ENCODE data around the gene HDAC5.
A peak's percentile ranks its signal among the peaks of the same experiment; 100 is the strongest.
"Not testable (repeated sequence)": the region's sequence is repeated elsewhere in the genome, so short reads cannot be mapped to it uniquely, and the experiment has no call there.

Gene HDAC5

DNA sequence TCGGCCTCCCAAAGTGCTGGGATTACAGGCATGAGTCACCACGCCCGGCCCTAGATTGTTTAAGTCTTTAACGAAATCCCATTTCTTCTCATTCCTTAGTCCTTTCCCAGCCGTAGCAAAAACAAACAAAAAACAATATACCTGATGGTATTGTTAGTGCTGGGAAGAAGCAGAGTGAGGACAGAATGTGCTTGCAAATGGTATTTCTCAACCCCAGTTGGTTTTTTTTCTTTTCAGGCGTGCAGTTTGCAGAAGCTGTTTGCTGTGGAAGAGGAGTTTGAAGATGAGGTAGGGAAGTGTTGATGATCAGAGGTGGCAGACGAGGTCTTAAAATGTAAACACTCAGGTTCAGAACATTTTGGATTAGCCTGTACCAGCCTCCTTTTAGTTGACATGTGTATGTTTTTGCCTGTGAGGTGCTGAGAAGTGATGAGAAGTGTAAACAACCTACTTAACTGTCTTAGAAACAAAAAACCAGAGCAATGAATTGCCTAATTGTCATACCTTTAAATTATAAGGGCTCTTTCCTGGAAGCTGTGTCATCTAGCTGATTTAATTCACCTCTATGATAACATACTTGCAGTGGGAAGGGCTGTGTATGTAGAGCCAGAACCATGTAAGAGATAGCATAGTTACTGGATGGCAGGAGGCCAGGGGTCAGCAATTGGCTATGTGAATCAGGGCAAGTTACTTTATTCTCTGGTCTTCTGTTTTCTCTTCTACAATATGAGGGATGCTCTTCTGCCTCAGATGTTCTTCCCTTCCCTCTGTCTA lies 21.7 kb upstream of the HDAC5 start:
- Histone ChIP-seq H3K36me3 (ENCODE audit: insufficient read depth, low read length) (peaks cover 50% of the 10 kb centered on the region), H4K20me1 (ENCODE audit: insufficient read depth, low read length) (peaks cover 16% of the 10 kb centered on the region), H2AFZ (ENCODE audit: low read depth, low read length) (no peak overlapping the region), H3K79me2 (ENCODE audit: insufficient read depth, low read length) (peaks cover 41% of the 10 kb centered on the region), H3K27ac (ENCODE audit: low read length) (no peak overlapping the region), H3K4me2 (ENCODE audit: insufficient read depth, low read length) (no peak overlapping the region), H3K4me1 (ENCODE audit: insufficient read depth, low read length) (peaks cover 22% of the 10 kb centered on the region), H3K9me3 (ENCODE audit: insufficient read depth, low read length, severe bottlenecking) (no peaks in the 10 kb centered on the region), H3K4me3 (ENCODE audit: low read depth in 1 of 2, low read length in 2 of 2) (no peak overlapping the region), H3K27me3 (ENCODE audit: insufficient read depth, low read length, poor library complexity) (no peaks in the 10 kb centered on the region), H3K9ac (ENCODE audit: low read depth, low read length) (no peak overlapping the region)
- no peak for DNase-seq
- no peak for ATAC-seq (ENCODE audit: insufficient read depth, low read depth)
- TF ChIP-seq, protein P1, sequence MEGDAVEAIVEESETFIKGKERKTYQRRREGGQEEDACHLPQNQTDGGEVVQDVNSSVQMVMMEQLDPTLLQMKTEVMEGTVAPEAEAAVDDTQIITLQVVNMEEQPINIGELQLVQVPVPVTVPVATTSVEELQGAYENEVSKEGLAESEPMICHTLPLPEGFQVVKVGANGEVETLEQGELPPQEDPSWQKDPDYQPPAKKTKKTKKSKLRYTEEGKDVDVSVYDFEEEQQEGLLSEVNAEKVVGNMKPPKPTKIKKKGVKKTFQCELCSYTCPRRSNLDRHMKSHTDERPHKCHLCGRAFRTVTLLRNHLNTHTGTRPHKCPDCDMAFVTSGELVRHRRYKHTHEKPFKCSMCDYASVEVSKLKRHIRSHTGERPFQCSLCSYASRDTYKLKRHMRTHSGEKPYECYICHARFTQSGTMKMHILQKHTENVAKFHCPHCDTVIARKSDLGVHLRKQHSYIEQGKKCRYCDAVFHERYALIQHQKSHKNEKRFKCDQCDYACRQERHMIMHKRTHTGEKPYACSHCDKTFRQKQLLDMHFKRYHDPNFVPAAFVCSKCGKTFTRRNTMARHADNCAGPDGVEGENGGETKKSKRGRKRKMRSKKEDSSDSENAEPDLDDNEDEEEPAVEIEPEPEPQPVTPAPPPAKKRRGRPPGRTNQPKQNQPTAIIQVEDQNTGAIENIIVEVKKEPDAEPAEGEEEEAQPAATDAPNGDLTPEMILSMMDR (IDR thresholded peaks at IDR 0.05; ENCODE audit: borderline replicate concordance, extremely low read depth, low read length, poor library complexity, severe bottlenecking), result no peak
- no peak for TF ChIP-seq EZH2 (IDR thresholded peaks at IDR 0.05; ENCODE audit: borderline replicate concordance, low read depth, low read length, severe bottlenecking)

DNA sequence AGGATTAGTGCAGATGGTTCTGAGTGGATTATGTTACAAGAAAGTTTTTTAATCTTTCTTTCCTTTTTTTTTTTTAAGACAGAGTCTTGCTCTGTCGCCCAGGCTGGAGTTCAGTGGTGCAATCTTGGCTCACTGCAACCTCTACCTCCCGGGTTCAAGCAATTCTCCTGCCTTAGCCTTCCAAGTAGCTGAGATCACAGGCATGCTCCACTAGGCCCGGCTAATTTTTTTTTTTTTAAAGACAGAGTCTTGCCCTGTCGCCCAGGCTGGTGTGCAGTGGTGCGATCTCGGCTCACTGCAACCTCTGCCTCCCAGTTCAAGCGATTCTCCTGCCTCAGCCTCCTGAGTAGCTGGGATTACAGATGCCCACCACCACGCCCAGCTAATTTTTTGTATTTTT lies 20.5 kb upstream of the HDAC5 start:
- Histone ChIP-seq H3K36me3 (ENCODE audit: insufficient read depth, low read length) (peaks cover 40% of the 10 kb centered on the region), H4K20me1 (ENCODE audit: insufficient read depth, low read length) (peaks cover 10% of the 10 kb centered on the region), H3K4me1 (ENCODE audit: insufficient read depth, low read length) (peaks cover 22% of the 10 kb centered on the region), H3K4me2 (ENCODE audit: insufficient read depth, low read length) (peak overlapping the region; percentile 4; the same call in 1 of the 2 replicates), H3K79me2 (ENCODE audit: insufficient read depth, low read length) (peaks cover 33% of the 10 kb centered on the region)
- not testable (repeated sequence) for H3K9ac ChIP-seq (ENCODE audit: low read depth, low read length); DNase-seq; H2AFZ ChIP-seq (ENCODE audit: low read depth, low read length); H3K27me3 ChIP-seq (ENCODE audit: insufficient read depth, low read length, poor library complexity); H3K9me3 ChIP-seq (ENCODE audit: insufficient read depth, low read length, severe bottlenecking); H3K27ac ChIP-seq (ENCODE audit: low read length); H3K4me3 ChIP-seq (ENCODE audit: low read depth in 1 of 2, low read length in 2 of 2); ATAC-seq (ENCODE audit: insufficient read depth, low read depth)

DNA sequence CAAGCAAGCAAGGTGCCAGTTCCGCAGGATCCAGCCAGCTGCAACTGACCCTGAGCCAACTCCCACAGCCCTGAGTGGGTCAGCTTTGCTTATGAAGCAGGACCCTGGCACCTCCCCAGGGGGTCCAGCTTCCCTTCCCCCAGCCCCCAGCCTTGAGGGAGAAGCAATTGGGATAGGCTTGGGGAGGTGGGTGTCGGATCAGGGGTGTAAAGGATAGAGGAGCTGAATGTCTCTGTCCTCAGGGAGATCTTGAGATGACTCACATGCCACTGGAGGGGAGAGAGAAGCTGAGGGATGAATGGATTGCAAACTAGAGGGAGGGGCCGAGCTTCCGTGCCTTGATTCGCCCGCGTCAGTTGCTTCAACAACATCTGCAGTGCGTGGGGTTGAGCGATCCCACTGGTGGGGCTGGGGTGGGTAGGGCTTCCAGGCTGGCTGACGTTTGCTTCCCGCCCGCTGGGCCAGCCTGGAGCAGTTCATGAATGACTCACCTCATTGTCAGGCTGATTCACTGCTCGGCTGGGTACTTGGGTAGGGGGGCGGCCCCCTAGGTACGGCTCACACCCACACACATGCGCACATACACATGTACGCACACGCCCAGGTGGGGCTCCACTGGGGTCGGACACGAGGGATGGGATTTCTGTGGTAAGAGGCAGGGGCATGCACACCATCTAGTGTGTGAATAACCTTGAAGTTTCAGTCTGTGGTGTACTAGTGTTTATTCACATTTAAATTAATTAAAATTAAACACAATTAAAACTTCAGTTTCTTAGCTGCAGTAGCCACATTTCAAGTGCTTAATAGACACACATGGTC lies 14.7 kb upstream of the HDAC5 start:
- H3K4me3 ChIP-seq (ENCODE audit: low read depth in 1 of 2, low read length in 2 of 2), result no peak overlapping the region

More for the DNA sequence above, 14.7 kb upstream of the HDAC5 start:
- ATAC-seq (ENCODE audit: insufficient read depth, low read depth) (no peak), DNase-seq (no peak)
- no peaks in the 10 kb centered on the region for H3K9me3 ChIP-seq (ENCODE audit: insufficient read depth, low read length, severe bottlenecking)
- H3K79me2 ChIP-seq (ENCODE audit: insufficient read depth, low read length), result peaks cover 13% of the 10 kb centered on the region
- H3K27ac ChIP-seq (ENCODE audit: low read length), result no peak overlapping the region
- TF ChIP-seq EZH2 (IDR thresholded peaks at IDR 0.05; ENCODE audit: borderline replicate concordance, low read depth, low read length, severe bottlenecking), result no peak
- TF ChIP-seq, protein P1 (IDR thresholded peaks at IDR 0.05; ENCODE audit: borderline replicate concordance, extremely low read depth, low read length, poor library complexity, severe bottlenecking), result no peak
- peaks cover 16% of the 10 kb centered on the region for H3K4me1 ChIP-seq (ENCODE audit: insufficient read depth, low read length)
- H3K27me3 ChIP-seq (ENCODE audit: insufficient read depth, low read length, poor library complexity), result no peaks in the 10 kb centered on the region
- no peak overlapping the region for H3K9ac ChIP-seq (ENCODE audit: low read depth, low read length)
- no peaks in the 10 kb centered on the region for H4K20me1 ChIP-seq (ENCODE audit: insufficient read depth, low read length)
- no peak overlapping the region for H3K4me2 ChIP-seq (ENCODE audit: insufficient read depth, low read length)
- no peak overlapping the region for H2AFZ ChIP-seq (ENCODE audit: low read depth, low read length)
- H3K36me3 ChIP-seq (ENCODE audit: insufficient read depth, low read length), result no peaks in the 10 kb centered on the region; the same call in 1 of the 2 replicates

Measured in DND-41 (cell line).